OCI-M1 (cell line): Measurements from ENCODE around the gene ATP12A.
A peak's percentile ranks its signal among the peaks of the same experiment; 100 is the strongest.

Experiments used
- DNase-seq: peaks from one replicate; lab custom pipeline; 2025; lab: John Stamatoyannopoulos, UW

The ATP12A gene

DNA sequence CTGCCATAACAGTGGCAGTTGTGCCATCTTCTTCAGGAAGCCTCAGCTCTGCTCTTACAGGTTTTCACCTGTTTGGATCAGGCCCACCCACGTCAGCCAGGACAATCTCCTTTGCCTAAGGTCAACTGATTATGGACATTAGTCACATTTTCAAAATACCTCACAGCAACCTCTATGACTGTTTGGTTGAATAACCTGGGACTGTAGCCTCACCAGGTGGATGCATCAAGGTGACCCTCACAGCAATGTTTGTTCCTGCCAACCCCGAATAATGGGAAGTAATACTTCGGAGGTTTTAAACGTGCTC, 17.2 kb upstream of the ATP12A start:
- no peak for DNase-seq

DNA sequence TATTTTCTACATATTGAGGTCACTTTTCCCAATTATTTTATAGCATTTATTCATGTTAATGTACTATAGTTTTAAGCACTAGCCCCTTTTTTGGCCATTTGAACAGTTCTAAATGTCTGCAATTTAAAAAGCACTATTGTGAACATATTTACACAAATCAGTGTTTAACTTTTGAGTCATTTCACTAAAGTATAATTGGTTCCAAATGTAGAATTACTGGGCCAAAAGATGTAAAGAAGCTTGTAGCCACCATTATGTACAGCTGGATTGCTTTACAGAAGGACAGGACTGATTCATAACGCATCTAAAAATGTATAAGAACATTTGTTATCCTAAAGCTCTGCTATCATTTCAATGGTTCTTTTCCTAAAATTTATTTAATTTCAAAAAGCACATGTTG, 16.6 kb upstream of the ATP12A start:
- DNase-seq: no peak

- no peak for DNase-seq
Observed at GRCh38 chr13:24664726-24665409, 15.3 kb upstream of the ATP12A start.

GRCh38 chr13:24668511-24668910, 11.7 kb upstream of the ATP12A start:
- no peak for DNase-seq

GRCh38 chr13:24668955-24669582, 11.1 kb upstream of the ATP12A start:
- DNase-seq: no peak

GRCh38 chr13:24670174-24670573, 10.0 kb upstream of the ATP12A start:
- DNase-seq: no peak

GRCh38 chr13:24670961-24671381, 9.2 kb upstream of the ATP12A start:
- DNase-seq: peak; percentile 56

GRCh38 chr13:24671386-24672113, 8.7 kb upstream of the ATP12A start:
- DNase-seq: peak; percentile 42

- DNase-seq: no peak
Observed at GRCh38 chr13:24672141-24673132, 7.8 kb upstream of the ATP12A start.

- DNase-seq: no peak
Observed at GRCh38 chr13:24675806-24676570, 4.2 kb upstream of the ATP12A start.

DNA sequence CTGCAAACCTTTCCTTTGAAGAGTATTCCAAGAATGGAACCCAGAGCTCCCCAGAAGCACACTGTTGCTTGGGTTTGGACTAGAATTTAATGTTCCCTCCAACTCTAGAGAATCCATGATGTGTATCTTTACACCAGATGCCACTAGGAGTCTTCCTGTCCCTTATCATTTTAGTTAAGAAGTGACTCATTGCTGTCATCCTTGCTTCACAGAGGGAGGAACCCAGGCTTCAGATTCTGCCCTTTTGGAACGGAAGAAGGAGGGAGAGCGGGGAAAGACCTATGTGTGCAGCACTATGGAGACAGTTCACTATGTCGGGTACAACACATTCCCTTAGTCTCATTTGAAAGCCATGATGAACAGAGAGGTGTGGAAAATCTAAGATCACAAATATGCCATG, 2.1 kb upstream of the ATP12A start:
- DNase-seq: peak; percentile 6

DNA sequence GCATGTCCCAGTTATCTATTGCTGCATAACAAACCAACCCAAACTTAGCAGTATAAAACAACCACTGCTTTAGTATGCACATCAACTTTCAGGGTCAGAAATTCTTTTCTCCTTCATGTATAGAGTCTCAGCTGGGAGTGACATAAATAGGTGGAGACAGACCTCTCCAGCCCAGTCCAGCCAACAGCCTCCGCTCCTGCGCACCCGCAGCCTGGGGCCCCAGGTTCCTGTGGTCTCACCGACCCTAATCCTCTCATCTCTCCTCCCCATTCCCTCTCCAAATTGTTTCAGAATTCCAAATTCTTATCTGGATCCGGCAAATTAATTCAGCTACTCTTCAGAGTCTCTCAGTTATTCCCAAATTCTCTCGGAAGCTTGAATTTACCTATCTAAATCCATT, 522 bp upstream of the ATP12A start:
- no peak for DNase-seq

GRCh38 chr13:24680921-24681604, 855 bp downstream of the ATP12A start:
- DNase-seq: no peak

DNA sequence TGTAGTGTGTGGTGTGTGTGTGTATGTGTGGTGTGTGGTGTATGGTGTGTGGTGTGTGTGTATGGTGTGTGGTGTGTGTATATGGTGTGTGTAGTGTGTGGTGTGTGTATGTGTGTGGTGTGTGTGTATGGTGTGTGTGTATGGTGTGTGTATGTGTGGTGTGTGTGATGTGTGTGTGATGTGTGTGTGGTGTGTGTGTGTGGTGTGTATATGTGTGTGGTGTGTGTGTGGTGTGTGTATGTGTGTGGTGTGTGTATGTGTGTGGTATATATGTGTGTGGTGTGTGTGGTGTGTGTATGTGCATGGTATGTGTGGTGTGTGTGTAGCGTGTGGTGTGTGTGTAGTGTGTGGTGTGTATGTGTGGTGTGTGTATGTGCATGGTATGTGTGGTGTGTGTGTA, 1.7 kb downstream of the ATP12A start:
- DNase-seq: no peak

GRCh38 chr13:24682353-24682752, 2.1 kb downstream of the ATP12A start:
- DNase-seq: no peak

- no peak for DNase-seq
Observed at GRCh38 chr13:24683351-24683750, 3.1 kb downstream of the ATP12A start.

DNA sequence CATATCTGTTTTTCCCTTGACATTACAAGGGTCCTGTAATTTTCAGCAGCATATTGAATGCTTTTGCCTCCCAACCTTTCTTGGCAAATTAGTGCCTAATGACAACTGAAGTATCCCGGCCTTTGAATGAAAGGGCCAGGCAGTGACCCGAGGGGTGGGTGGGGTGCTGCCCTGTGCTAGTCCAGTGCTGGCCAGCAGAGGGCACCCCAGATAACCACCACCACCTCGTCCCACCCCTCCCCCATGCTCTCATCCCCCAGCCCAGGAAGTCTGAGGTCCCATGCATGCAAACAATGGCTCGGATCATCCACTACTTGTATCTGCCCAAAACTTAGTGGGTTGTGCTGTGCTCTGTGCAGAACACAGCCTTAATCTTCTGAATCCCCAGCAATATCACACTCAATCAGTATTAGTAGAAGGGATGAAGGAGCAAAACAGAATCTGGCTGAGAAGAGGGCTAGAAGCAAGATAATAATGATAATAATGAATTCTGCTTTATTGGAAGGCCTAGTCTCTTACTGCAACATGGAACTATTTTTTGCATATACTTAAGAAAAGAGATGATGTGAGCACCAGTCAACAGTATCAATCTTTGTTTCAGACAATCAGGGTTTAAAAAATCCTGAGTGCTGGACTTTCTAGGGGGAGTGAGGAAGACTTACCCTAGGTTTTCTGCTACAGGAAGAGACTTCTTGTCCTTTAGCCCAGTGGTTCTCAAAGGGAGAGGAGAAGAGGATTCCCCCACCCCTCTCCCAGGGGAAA, 3.8 kb downstream of the ATP12A start:
- peak; percentile 66 for DNase-seq

DNA sequence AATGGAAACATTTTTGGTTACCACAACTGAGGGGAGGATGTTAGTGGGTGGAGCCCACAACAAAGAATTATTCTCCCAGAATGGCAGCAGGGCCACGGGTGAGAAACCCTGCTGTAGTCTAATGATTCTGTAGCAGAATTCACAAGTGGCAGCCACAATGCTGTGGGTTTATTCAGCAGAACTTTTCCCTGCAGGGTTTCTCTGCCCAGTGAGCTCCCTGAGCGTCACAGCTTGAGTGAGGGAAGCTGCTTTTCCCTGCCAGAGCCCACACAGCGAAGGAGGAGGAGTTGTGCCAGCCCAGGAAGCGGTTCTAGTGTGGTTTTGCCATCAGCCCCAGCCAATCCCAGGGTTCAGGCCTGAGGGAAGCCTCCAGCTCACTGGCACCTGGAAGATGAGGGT, 4.4 kb downstream of the ATP12A start:
- DNase-seq: no peak

GRCh38 chr13:24685314-24685713, 5.1 kb downstream of the ATP12A start:
- DNase-seq: no peak

GRCh38 chr13:24687611-24688010, 7.4 kb downstream of the ATP12A start:
- DNase-seq: no peak
